H9 (cell line): ENCODE data around the gene SEL1L2. TPM values are rescaled to one million over a fixed set of nuclear protein-coding genes. Genes with fewer than 3 reads are reported as not detected.

Source experiments
- DNase-seq: peaks from one replicate; pipeline ENCODE4 v3.0.0-alpha.2; 2017
- H2AFZ ChIP-seq: one replicate; pipeline ENCODE4 v1.6.1; 2013; ENCODE audit warnings: mild to moderate bottlenecking, low read length, control low read depth, moderate library complexity
- H2AK5ac ChIP-seq: 2 replicates; pipeline ENCODE4 v1.6.1; 2013; ENCODE audit warnings: low read length, control low read depth, mixed read lengths; ENCODE audit not compliant: insufficient read length
- H2BK120ac ChIP-seq: one replicate; pipeline ENCODE4 v1.6.1; 2013; ENCODE audit warnings: low read depth, mild to moderate bottlenecking, low read length, control low read depth, inconsistent platforms; ENCODE audit not compliant: poor library complexity, severe bottlenecking
- H2BK12ac ChIP-seq: 2 replicates; pipeline ENCODE4 v1.6.1; 2013; ENCODE audit warnings: low read length, control low read depth, mixed read lengths, low read depth; ENCODE audit not compliant: insufficient read length
- H2BK15ac ChIP-seq: 2 replicates; pipeline ENCODE4 v1.6.1; 2013; ENCODE audit warnings: low read depth, low read length, control low read depth
- H2BK20ac ChIP-seq: one replicate; pipeline ENCODE4 v1.6.1; 2013; ENCODE audit warnings: low read depth, mild to moderate bottlenecking, low read length, control low read depth, inconsistent platforms; ENCODE audit not compliant: poor library complexity, severe bottlenecking
- H2BK5ac ChIP-seq: 2 replicates; pipeline ENCODE4 v1.6.1; 2013; ENCODE audit warnings: low read length, control low read depth, mixed read lengths; ENCODE audit not compliant: insufficient read length
- H3K14ac ChIP-seq: 2 replicates; pipeline ENCODE4 v1.6.1; 2013; ENCODE audit warnings: low read length, control low read depth; ENCODE audit not compliant: insufficient read depth
- H3K18ac ChIP-seq: 2 replicates; pipeline ENCODE4 v1.6.1; 2013; ENCODE audit warnings: low read depth, mild to moderate bottlenecking, mixed read lengths, low read length, control low read depth; ENCODE audit not compliant: insufficient read length
- H3K23ac ChIP-seq: 2 replicates; pipeline ENCODE4 v1.6.1; 2013; ENCODE audit warnings: low read length, control low read depth, mixed read lengths, low read depth; ENCODE audit not compliant: insufficient read length
- H3K23me2 ChIP-seq: 2 replicates; pipeline ENCODE4 v1.6.1; 2013; ENCODE audit warnings: low read depth, mild to moderate bottlenecking, mixed read lengths, low read length, control low read depth; ENCODE audit not compliant: insufficient read length, poor library complexity, severe bottlenecking
- H3K27ac ChIP-seq: 2 replicates; pipeline ENCODE4 v1.5.1; 2013; ENCODE audit warnings: low read length, control low read depth, mixed read lengths, low read depth; ENCODE audit not compliant: insufficient read length
- H3K27me3 ChIP-seq: 2 replicates; pipeline ENCODE4 v1.6.1; 2013; ENCODE audit warnings: low read length, control low read depth, inconsistent platforms; ENCODE audit not compliant: insufficient read depth
- H3K4ac ChIP-seq: 2 replicates; pipeline ENCODE4 v1.6.1; 2013; ENCODE audit warnings: low read depth, mild to moderate bottlenecking, control low read depth, inconsistent platforms, low read length, moderate library complexity
- H3K4me1 ChIP-seq: 2 replicates; pipeline ENCODE4 v1.6.1; 2013; ENCODE audit warnings: low read length, control low read depth, inconsistent platforms; ENCODE audit not compliant: insufficient read depth
- H3K4me2 ChIP-seq: 2 replicates; pipeline ENCODE4 v1.6.1; 2013; ENCODE audit warnings: low read length, control low read depth, mixed read lengths; ENCODE audit not compliant: insufficient read length, insufficient read depth
- H3K56ac ChIP-seq: 2 replicates; pipeline ENCODE4 v1.6.1; 2013; ENCODE audit warnings: low read depth, mild to moderate bottlenecking, mixed read lengths, low read length, control low read depth; ENCODE audit not compliant: insufficient read length
- H3K79me1 ChIP-seq: 2 replicates; pipeline ENCODE4 v1.6.1; 2013; ENCODE audit warnings: low read depth, mild to moderate bottlenecking, moderate library complexity, low read length, control low read depth, inconsistent platforms; ENCODE audit not compliant: insufficient read depth, poor library complexity, severe bottlenecking
- H3K79me2 ChIP-seq: 2 replicates; pipeline ENCODE4 v1.6.1; 2013; ENCODE audit warnings: low read length, control low read depth, inconsistent platforms; ENCODE audit not compliant: insufficient read depth
- H3K9ac ChIP-seq: 2 replicates; pipeline ENCODE4 v1.6.1; 2013; ENCODE audit warnings: low read length, control low read depth, mixed read lengths; ENCODE audit not compliant: insufficient read length; ENCODE audit errors: extremely low read depth
- H3K9me3 ChIP-seq: one replicate; pipeline ENCODE4 v1.6.1; 2013; ENCODE audit warnings: low read depth, low read length, inconsistent platforms; ENCODE audit not compliant: control insufficient read depth
- H3T11ph ChIP-seq: one replicate; pipeline ENCODE4 v1.6.1; 2013; ENCODE audit warnings: mild to moderate bottlenecking, low read length, control low read depth, inconsistent platforms
- H4K20me1 ChIP-seq: one replicate; pipeline ENCODE4 v1.6.1; 2013; ENCODE audit not compliant: control insufficient read depth, insufficient read length, insufficient read depth
- H4K5ac ChIP-seq: 2 replicates; pipeline ENCODE4 v1.6.1; 2013; ENCODE audit warnings: low read depth, mild to moderate bottlenecking, mixed read lengths, low read length, control low read depth; ENCODE audit not compliant: insufficient read length
- H4K8ac ChIP-seq: replicated peaks from 2 replicates; pipeline ENCODE4 v1.6.1; 2013; ENCODE audit warnings: low read length, control low read depth, mixed read lengths, low read depth; ENCODE audit not compliant: insufficient read length
- H4K91ac ChIP-seq: 2 replicates; pipeline ENCODE4 v1.6.1; 2013; ENCODE audit warnings: low read depth, mild to moderate bottlenecking, moderate library complexity, mixed read lengths, low read length, control low read depth; ENCODE audit not compliant: insufficient read length
- H3K27ac Mint-ChIP-seq, 3 experiments: 2 replicates in 2 of 3; 3 replicates in 1 of 3; pipeline ENCODE4 v1.8.0; 2020 to 2021; ENCODE audit warnings: mixed read lengths in 3 of 3, mild to moderate bottlenecking in 1 of 3, moderate library complexity in 1 of 3
- H3K27me3 Mint-ChIP-seq: 2 replicates; pipeline ENCODE4 v1.8.0; 2021; ENCODE audit warnings: low read depth, mild to moderate bottlenecking, moderate library complexity, mixed read lengths
- H3K36me3 Mint-ChIP-seq, 3 experiments: 2 replicates in 2 of 3; 3 replicates in 1 of 3; pipeline ENCODE4 v1.8.0; 2020 to 2021; ENCODE audit warnings: low read depth in 3 of 3, mixed read lengths in 3 of 3; ENCODE audit not compliant: insufficient read depth in 1 of 3
- H3K4me1 Mint-ChIP-seq, 2 experiments: 2 replicates each; pipeline ENCODE4 v1.8.0; 2020; ENCODE audit warnings: mixed read lengths in 2 of 2
- H3K4me3 Mint-ChIP-seq, 2 experiments: 2 replicates in 1 of 2; 3 replicates in 1 of 2; pipeline ENCODE4 v1.8.0; 2020 to 2021; ENCODE audit warnings: mild to moderate bottlenecking in 2 of 2, mixed read lengths in 2 of 2, moderate library complexity in 1 of 2
- H3K9me3 Mint-ChIP-seq, 2 experiments: 2 replicates in 1 of 2; 3 replicates in 1 of 2; pipeline ENCODE4 v1.8.0; 2020; ENCODE audit warnings: mild to moderate bottlenecking in 2 of 2, mixed read lengths in 2 of 2, moderate library complexity in 1 of 2
- WGBS: extraction: QIAGEN DNeasy Blood & Tissue Kit; methylation state at CpG from one replicate; pipeline ENCODE4 v1.1.7; 2013; ENCODE audit warnings: missing lambda C conversion rate, low lambda C conversion rate, mixed read lengths; ENCODE audit not compliant: insufficient read length; ENCODE audit errors: extremely low coverage; 5-methylcytosine and 5-hydroxymethylcytosine counted together
- total RNA-seq: library from RNA; stranded (reverse); gene quantifications from 2 replicates; pipeline ENCODE4 v1.2.1, GENCODE V29; 2021
- TF ChIP-seq, protein P1 (sequence below): fragments of 200-600 bp; sonication (generic); conservative IDR thresholded peaks from 3 replicates; pipeline ENCODE4 v1.8.0; 2021; ENCODE audit warnings: antibody characterized with exemption, mild to moderate bottlenecking

SEL1L2 gene
- total RNA-seq, 1 experiment from 2014 or later, result not detected

DNA sequence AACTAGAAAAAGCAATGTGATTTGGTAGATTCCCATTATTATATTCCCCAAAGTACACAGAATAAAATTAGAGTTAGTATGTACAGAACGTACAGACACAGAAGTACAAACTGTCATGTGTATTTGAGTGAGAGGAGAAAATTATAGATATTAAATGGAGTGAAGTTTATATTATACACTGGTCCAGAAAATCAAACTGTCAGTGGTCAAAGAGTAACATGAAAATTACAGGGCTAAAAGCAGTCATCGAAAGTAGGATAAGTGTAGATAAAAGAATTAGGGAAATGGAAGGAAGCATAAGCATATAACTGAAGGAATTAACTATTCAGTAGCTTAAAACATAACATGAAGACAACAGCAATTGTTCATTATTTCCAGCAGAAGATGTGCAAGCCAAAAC, 30.3 kb downstream of the SEL1L2 start:
- Histone ChIP-seq H3K79me1 (no peaks in the 10 kb centered on the region), H2AFZ (no peak overlapping the region), H2BK20ac (no peak overlapping the region), H3K9me3 (no peaks in the 10 kb centered on the region), H2BK15ac (no peak overlapping the region), H3K27me3 (no peaks in the 10 kb centered on the region), H4K8ac (no peak overlapping the region), H3K79me2 (no peaks in the 10 kb centered on the region), H4K91ac (no peak overlapping the region), H3K23me2 (no peaks in the 10 kb centered on the region), H3K56ac (no peak overlapping the region), H3K18ac (no peak overlapping the region), H3K27ac (no peak overlapping the region), H2BK120ac (no peak overlapping the region), H2AK5ac (no peak overlapping the region), H3K4ac (no peak overlapping the region), H4K5ac (no peak overlapping the region), H3K9ac (no peak overlapping the region), H3T11ph (no peak overlapping the region), H4K20me1 (no peaks in the 10 kb centered on the region), H3K4me2 (no peak overlapping the region), H3K4me1 (no peaks in the 10 kb centered on the region), H2BK5ac (no peak overlapping the region), H3K14ac (no peak overlapping the region), H2BK12ac (no peak overlapping the region), H3K23ac (no peak overlapping the region)
- TF ChIP-seq, protein P1, sequence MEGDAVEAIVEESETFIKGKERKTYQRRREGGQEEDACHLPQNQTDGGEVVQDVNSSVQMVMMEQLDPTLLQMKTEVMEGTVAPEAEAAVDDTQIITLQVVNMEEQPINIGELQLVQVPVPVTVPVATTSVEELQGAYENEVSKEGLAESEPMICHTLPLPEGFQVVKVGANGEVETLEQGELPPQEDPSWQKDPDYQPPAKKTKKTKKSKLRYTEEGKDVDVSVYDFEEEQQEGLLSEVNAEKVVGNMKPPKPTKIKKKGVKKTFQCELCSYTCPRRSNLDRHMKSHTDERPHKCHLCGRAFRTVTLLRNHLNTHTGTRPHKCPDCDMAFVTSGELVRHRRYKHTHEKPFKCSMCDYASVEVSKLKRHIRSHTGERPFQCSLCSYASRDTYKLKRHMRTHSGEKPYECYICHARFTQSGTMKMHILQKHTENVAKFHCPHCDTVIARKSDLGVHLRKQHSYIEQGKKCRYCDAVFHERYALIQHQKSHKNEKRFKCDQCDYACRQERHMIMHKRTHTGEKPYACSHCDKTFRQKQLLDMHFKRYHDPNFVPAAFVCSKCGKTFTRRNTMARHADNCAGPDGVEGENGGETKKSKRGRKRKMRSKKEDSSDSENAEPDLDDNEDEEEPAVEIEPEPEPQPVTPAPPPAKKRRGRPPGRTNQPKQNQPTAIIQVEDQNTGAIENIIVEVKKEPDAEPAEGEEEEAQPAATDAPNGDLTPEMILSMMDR, result no peak
- no peak for DNase-seq
- WGBS, result no CpG with 5 or more reads among the region's 2 CpGs
- no peak overlapping the region for H3K4me3 Mint-ChIP-seq
- no peaks in the 10 kb centered on the region for H3K9me3 Mint-ChIP-seq
- no peak overlapping the region for H3K27ac Mint-ChIP-seq
- H3K4me1 Mint-ChIP-seq, result no peaks in the 10 kb centered on the region
- H3K27me3 Mint-ChIP-seq, result no peaks in the 10 kb centered on the region
- H3K36me3 Mint-ChIP-seq, result no peaks in the 10 kb centered on the region
